ENCODE measurements around the gene TNS1. TPM values are rescaled to one million over a fixed set of nuclear protein-coding genes. Genes with fewer than 3 reads are reported as not detected.

Gene TNS1
- total RNA-seq, 2 donors from 2014 or later, result 168 to 174 TPM

DNA sequence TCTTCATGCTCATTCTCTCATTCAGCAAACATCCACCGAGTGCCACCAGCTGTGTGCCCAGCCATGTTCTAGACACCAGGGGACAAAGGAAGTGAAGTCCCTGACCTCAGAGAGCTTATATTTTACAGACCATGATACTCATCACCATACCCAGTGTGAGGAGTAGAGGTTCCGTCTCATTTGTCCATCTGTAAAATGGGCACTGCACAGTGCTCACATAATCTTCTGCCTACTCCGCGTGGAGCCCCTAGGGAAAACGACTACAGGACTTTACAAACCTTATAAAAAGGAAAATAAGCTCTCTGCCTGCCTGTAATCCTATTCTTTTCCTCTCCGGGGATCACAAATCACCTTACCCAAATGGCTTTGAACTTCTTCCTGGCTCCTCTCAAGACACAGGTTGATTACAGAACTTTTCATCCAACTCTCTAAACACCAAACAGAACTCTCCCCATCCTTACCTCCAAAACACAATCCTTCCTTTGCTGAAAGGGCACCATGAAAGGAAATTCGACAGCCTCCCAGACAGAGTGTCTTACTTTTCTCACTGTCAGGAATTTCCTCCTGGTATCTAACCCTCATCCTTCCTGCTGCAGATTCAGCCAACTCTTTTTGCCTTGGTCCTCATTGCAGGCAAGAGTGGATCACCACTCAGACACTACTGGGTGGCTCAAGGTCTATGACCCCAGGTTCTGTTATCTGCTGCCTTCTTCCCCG lies 99.5 kb downstream of the TNS1 start:
- Histone ChIP-seq H3K27ac (peak overlapping the region; percentile 89 to 92 (median 90)), H3K4me1 (peaks cover 97% of the 10 kb centered on the region), H3K36me3 (replicated peaks in 1 of 2; ENCODE audit: insufficient read depth in 1 of 2, low read depth in 2 of 2) (no peaks in the 10 kb centered on the region), H3K27me3 (no peaks in the 10 kb centered on the region), H3K4me3 (no peak overlapping the region), H3K9me3 (no peaks in the 10 kb centered on the region)
- 62 to 69% methylated on average over 8 of the region's 8 CpGs for WGBS, 2 donors
- DNase-seq (no peak), ATAC-seq (no peak)
- TF ChIP-seq, protein P1, sequence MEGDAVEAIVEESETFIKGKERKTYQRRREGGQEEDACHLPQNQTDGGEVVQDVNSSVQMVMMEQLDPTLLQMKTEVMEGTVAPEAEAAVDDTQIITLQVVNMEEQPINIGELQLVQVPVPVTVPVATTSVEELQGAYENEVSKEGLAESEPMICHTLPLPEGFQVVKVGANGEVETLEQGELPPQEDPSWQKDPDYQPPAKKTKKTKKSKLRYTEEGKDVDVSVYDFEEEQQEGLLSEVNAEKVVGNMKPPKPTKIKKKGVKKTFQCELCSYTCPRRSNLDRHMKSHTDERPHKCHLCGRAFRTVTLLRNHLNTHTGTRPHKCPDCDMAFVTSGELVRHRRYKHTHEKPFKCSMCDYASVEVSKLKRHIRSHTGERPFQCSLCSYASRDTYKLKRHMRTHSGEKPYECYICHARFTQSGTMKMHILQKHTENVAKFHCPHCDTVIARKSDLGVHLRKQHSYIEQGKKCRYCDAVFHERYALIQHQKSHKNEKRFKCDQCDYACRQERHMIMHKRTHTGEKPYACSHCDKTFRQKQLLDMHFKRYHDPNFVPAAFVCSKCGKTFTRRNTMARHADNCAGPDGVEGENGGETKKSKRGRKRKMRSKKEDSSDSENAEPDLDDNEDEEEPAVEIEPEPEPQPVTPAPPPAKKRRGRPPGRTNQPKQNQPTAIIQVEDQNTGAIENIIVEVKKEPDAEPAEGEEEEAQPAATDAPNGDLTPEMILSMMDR (IDR thresholded peaks at IDR 0.05), result no peak
- no peak for TF ChIP-seq POLR2A (IDR thresholded peaks at IDR 0.05)
- intact Hi-C loops (cut with DNase I), result no loop called here

GRCh38 chr2:217902379-217903141 lies 100.2 kb downstream of the TNS1 start:
- Histone ChIP-seq H3K27me3 (no peaks in the 10 kb centered on the region), H3K27ac (peak overlapping the region; percentile 89 to 92 (median 90)), H3K4me1 (peaks cover 97% of the 10 kb centered on the region), H3K9me3 (no peaks in the 10 kb centered on the region), H3K4me3 (no peak overlapping the region), H3K36me3 (replicated peaks in 1 of 2; ENCODE audit: insufficient read depth in 1 of 2, low read depth in 2 of 2) (no peaks in the 10 kb centered on the region)
- DNase-seq (peak; percentile 81 to 86 (median 84)), ATAC-seq (peak; percentile 55)
- intact Hi-C loops (cut with DNase I), result no loop called here
- 3 to 9% methylated on average over 10 to 18 of the region's 19 CpGs for whole genome bisulfite sequencing, 2 donors
- TF ChIP-seq POLR2A (IDR thresholded peaks at IDR 0.05), result peak in 2 of 3 donors; percentile 36 to 40
- TF ChIP-seq, protein P1 (IDR thresholded peaks at IDR 0.05), result no peak

DNA sequence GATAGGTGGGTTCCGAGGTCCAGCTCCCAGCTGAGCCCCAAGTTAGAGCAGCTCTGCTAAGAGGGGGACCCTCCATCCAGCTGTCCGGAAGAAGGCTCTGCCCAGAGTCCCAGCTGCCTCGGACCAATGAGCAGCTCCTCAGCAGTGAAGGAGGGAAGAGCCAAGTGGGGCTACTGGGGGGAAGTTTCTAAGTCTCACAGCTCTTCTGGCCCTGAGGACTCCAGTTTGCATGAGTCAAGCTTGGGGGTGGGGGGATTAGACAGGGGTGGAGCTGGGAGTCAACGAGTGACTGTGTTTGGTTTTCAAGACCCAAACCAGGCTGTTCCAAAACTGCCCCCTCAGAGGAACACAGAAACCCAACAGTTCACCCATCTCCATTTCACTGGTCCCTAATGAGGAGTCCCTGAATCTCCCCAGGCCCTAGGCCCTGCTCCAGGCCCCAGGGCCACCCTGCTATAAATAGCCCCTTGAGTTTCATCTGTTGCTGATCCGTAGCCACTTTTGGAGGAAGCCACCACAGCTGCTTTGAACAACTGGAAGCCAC lies 100.9 kb downstream of the TNS1 start:
- H3K9me3 ChIP-seq, result no peaks in the 10 kb centered on the region
- intact Hi-C loops (cut with DNase I), result no loop called here
- WGBS, 2 donors, result 46 to 62% methylated on average over 5 of the region's 5 CpGs
- peaks cover 100% of the 10 kb centered on the region for H3K4me1 ChIP-seq
- H3K4me3 ChIP-seq, result no peak overlapping the region
- peaks cover 0 to 4% of the 10 kb centered on the region in 2 donors for H3K36me3 ChIP-seq (replicated peaks in 1 of 2; ENCODE audit: insufficient read depth in 1 of 2, low read depth in 2 of 2)
- DNase-seq, result peak in 1 of 4 donors; percentile 60
- peak overlapping the region; percentile 89 to 92 (median 90) for H3K27ac ChIP-seq
- TF ChIP-seq POLR2A (IDR thresholded peaks at IDR 0.05), result no peak
- TF ChIP-seq, protein P1 (IDR thresholded peaks at IDR 0.05), result no peak
- H3K27me3 ChIP-seq, result no peaks in the 10 kb centered on the region
- no peak for ATAC-seq

- intact Hi-C loops (cut with DNase I), result no loop called here
- Histone ChIP-seq H3K4me3 (no peak overlapping the region), H3K27me3 (no peaks in the 10 kb centered on the region), H3K36me3 (replicated peaks in 1 of 2; ENCODE audit: insufficient read depth in 1 of 2, low read depth in 2 of 2) (peaks cover 0 to 8% of the 10 kb centered on the region in 2 donors), H3K4me1 (peaks cover 96% of the 10 kb centered on the region), H3K27ac (peak overlapping the region; percentile 89 to 92 (median 90)), H3K9me3 (no peaks in the 10 kb centered on the region)
- no peak for ATAC-seq
- 85 to 87% methylated on average over 4 of the region's 4 CpGs for whole genome bisulfite sequencing, 2 donors
- DNase-seq, result no peak
- TF ChIP-seq, protein P1 (IDR thresholded peaks at IDR 0.05), result no peak
- TF ChIP-seq POLR2A (IDR thresholded peaks at IDR 0.05), result no peak
Measured at GRCh38 chr2:217901400-217901799, 101.4 kb downstream of the TNS1 start.
